Endothelial cell (in vitro differentiated cells): Measurements from ENCODE around the gene CDO1. TPM values are rescaled to one million over a fixed set of nuclear protein-coding genes. Genes with fewer than 3 reads are reported as not detected.

Experiments
- DNase-seq: peaks from one replicate; pipeline ENCODE4 v3.0.0; 2021; ENCODE audit warnings: low spot score
- H3K27ac Mint-ChIP-seq: one replicate; pipeline ENCODE4 v1.8.0; 2021; ENCODE audit warnings: mixed read lengths, inconsistent platforms; ENCODE audit not compliant: unreplicated experiment
- H3K27me3 Mint-ChIP-seq: one replicate; pipeline ENCODE4 v1.8.0; 2021; ENCODE audit warnings: mild to moderate bottlenecking, moderate library complexity, mixed read lengths, inconsistent platforms; ENCODE audit not compliant: unreplicated experiment
- H3K36me3 Mint-ChIP-seq: one replicate; pipeline ENCODE4 v1.8.0; 2021; ENCODE audit warnings: mild to moderate bottlenecking, low read depth, mixed read lengths, inconsistent platforms; ENCODE audit not compliant: unreplicated experiment
- H3K4me1 Mint-ChIP-seq: one replicate; pipeline ENCODE4 v1.8.0; 2021; ENCODE audit warnings: mild to moderate bottlenecking, mixed read lengths, inconsistent platforms; ENCODE audit not compliant: unreplicated experiment
- H3K4me3 Mint-ChIP-seq: one replicate; pipeline ENCODE4 v1.8.0; 2021; ENCODE audit warnings: mild to moderate bottlenecking, mixed read lengths, inconsistent platforms; ENCODE audit not compliant: unreplicated experiment
- H3K9me3 Mint-ChIP-seq: one replicate; pipeline ENCODE4 v1.8.0; 2021; ENCODE audit warnings: mixed read lengths, inconsistent platforms; ENCODE audit not compliant: unreplicated experiment
- CTCF ChIP-seq: fragments of 200-600 bp; sonication (generic); IDR thresholded peaks from one replicate; pipeline ENCODE4 v1.5.0; 2021; ENCODE audit warnings: antibody characterized with exemption; ENCODE audit not compliant: unreplicated experiment
- total RNA-seq: library from RNA; stranded (reverse); fragmentation: NEBNext Ultra II Directional; extraction: Animal tissue kit (Norgen Biotek cat#: 25700); gene quantifications from one replicate; pipeline ENCODE4 v1.2.1, GENCODE V29; 2021; ENCODE audit not compliant: unreplicated experiment

CDO1 gene
- total RNA-seq, 1 donor from 2014 or later = 2.9 TPM

- TF ChIP-seq CTCF = no peak
- no peak overlapping the region for H3K4me3 Mint-ChIP-seq
- H3K27me3 Mint-ChIP-seq = no peaks in the 10 kb centered on the region
- H3K9me3 Mint-ChIP-seq = peaks cover 4% of the 10 kb centered on the region
- no peak for DNase-seq
- H3K36me3 Mint-ChIP-seq = peaks cover 7% of the 10 kb centered on the region
- no peaks in the 10 kb centered on the region for H3K4me1 Mint-ChIP-seq
- H3K27ac Mint-ChIP-seq = no peak overlapping the region
These were observed 49.0 kb downstream of the CDO1 start for GRCh38 chr5:115767424-115767823.

GRCh38 chr5:115766608-115767007, 49.9 kb downstream of the CDO1 start:
- Mint-ChIP-seq H3K27ac (no peak overlapping the region), H3K9me3 (peaks cover 4% of the 10 kb centered on the region), H3K4me3 (no peak overlapping the region), H3K36me3 (peaks cover 10% of the 10 kb centered on the region), H3K27me3 (no peaks in the 10 kb centered on the region), H3K4me1 (no peaks in the 10 kb centered on the region)
- no peak for TF ChIP-seq CTCF
- DNase-seq = no peak

- no peak overlapping the region for H3K4me3 Mint-ChIP-seq
- H3K4me1 Mint-ChIP-seq = no peaks in the 10 kb centered on the region
- no peaks in the 10 kb centered on the region for H3K27me3 Mint-ChIP-seq
- peaks cover 7% of the 10 kb centered on the region for H3K36me3 Mint-ChIP-seq
- no peak overlapping the region for H3K27ac Mint-ChIP-seq
- DNase-seq = no peak
- H3K9me3 Mint-ChIP-seq = peaks cover 2% of the 10 kb centered on the region
- no peak for TF ChIP-seq CTCF
These were observed 58.1 kb downstream of the CDO1 start for GRCh38 chr5:115758356-115758755.

- Mint-ChIP-seq H3K9me3 (no peaks in the 10 kb centered on the region), H3K4me1 (no peaks in the 10 kb centered on the region), H3K4me3 (no peak overlapping the region), H3K36me3 (no peaks in the 10 kb centered on the region), H3K27me3 (no peaks in the 10 kb centered on the region), H3K27ac (no peak overlapping the region)
- no peak for DNase-seq
- no peak for TF ChIP-seq CTCF
These were observed 60.8 kb downstream of the CDO1 start for GRCh38 chr5:115755675-115756074.

Other genes with a start within 250 kb of the CDO1 start
- gene TICAM2, start 214.2 kb downstream of the CDO1 start, total RNA-seq = 1.9 TPM
- 89.9 TPM for gene TMED7, start 190.6 kb downstream of the CDO1 start, total RNA-seq
- 50.8 TPM for gene ATG12, start 24.9 kb upstream of the CDO1 start, total RNA-seq
- gene AP3S1, start 25.3 kb upstream of the CDO1 start, total RNA-seq = 118 TPM
- 1.3 TPM for gene LVRN, start 145.8 kb upstream of the CDO1 start, total RNA-seq
- not detected for gene ARL14EPL, start 215.8 kb upstream of the CDO1 start, total RNA-seq